Measurements from ENCODE around the gene TBC1D2B.
A peak's percentile ranks its signal among the peaks of the same experiment; 100 is the strongest.

Gene TBC1D2B

DNA sequence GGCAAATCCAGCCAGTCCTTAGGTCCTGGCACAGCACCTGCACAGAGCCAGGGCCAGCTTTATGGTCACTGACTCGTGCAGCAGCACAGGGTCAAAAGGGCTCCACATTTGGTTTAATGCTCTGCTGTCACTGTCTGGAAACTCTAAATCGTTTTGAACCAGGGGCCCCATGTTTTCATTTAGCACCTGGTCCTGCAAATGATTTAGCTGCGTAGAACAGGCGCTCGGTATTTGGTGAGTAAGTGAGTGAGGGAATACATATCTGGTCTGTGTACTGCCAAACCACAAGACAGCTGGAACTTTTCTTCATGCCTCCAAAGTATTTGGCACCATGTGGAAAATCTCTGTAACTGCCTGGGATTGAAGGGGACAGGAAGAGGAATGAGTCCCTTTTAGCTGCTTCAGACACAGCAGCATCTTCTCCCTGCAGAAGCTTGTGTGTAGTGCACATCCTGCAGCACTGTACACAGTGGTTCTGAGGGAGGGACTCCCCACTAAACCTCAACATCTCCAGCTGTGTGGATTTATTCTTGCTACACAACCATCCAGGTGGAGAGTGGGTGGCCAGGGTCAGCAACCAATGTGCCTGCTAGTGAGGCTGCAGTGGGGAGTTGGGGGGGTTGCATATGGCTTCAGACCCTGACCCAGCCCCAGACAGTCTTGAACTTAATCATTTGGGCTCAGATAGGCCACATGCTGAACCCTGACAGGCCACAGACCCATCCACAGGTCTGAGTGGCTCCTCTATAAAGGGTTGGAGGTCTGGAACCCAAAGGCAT is 15.9 kb upstream of the TBC1D2B start:
- DNase-seq = peak; percentile 38

DNA sequence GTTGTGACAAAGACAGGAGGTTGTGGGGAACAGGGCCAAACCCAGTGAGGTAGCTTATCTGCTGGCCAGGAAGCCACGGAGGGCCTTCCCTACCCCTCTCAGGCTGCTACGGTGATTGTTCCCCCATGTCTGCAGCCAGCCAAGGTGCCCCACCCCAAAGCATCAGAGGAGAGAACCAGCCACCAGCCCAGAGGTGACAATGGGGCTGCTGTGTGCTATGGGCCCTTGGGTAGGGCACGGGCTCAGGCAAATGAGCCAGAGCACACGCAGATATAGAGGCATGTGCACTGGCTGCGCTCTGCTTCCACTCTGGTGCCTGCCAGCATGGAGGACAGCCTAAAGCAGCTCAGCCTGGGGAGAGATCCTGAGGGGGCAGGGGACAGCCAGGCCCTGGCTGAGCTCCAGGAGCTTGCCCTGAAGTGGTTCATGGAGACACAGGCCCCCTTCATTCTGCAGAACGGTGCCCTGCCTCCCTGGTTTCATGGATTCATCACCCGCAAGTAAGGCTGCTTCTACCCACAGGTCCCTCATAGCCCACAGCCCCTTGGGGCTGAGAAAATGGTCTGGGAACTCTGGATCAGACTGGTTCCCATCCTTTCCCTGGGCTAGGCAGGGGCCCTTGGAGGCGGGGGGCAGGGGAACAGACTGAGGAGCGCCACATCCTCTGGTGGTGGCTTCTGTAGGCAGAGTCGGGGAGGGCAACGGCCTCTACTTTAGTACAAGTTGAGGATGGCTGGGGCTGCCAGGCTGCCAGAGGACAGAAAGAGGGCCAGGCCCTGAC is 14.9 kb upstream of the TBC1D2B start, which contains the start of gene SH2D7:
SH2D7 (plus strand) TSS at position 301 of the 781 bp plus-strand sequence; CDS start at position 325, 24 bp downstream.
- no peak for DNase-seq

DNA sequence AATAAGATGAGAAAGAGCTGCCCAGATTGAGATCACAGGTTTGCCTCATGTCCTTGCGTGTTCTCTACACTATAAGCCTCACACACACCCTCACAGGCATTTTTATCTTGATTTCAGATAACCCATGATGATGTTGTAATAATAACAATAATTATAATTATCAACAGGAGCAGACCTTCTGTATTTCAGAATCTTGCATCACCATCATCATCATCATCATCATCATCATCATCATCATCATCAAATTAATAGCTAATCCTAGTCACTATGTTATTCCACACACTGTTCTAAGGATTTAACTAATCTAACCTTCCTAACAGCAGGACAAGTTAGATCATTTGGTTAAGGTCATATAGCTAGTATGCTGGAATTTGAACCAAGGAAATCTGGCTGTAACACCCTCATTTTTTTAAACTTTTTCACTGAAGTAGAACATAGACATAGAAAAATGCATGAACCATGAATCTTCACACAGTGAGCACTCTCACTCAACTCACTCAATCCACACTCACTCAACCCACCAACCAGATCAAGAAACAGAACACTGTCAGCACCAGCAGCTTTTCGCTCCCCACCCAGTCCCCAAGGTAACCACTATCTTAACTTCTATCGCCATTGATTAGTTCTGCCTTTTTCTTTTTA is 13.0 kb upstream of the TBC1D2B start:
- DNase-seq = no peak

DNA sequence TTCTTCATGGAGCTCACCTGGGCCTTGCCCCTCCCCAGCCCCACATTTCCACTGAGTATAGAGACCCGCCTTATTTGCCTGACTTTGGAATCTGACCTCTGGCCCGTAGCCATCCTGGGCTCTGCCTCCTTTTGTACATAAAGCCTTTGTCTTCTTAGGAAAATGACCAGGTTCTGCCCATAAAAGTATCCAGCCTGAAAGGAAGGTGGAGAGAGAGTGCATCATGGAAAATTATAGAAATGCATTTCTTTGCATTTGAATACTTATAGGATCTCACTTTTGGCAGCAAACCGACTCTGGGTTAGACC is 11.2 kb upstream of the TBC1D2B start:
- no peak for DNase-seq

DNA sequence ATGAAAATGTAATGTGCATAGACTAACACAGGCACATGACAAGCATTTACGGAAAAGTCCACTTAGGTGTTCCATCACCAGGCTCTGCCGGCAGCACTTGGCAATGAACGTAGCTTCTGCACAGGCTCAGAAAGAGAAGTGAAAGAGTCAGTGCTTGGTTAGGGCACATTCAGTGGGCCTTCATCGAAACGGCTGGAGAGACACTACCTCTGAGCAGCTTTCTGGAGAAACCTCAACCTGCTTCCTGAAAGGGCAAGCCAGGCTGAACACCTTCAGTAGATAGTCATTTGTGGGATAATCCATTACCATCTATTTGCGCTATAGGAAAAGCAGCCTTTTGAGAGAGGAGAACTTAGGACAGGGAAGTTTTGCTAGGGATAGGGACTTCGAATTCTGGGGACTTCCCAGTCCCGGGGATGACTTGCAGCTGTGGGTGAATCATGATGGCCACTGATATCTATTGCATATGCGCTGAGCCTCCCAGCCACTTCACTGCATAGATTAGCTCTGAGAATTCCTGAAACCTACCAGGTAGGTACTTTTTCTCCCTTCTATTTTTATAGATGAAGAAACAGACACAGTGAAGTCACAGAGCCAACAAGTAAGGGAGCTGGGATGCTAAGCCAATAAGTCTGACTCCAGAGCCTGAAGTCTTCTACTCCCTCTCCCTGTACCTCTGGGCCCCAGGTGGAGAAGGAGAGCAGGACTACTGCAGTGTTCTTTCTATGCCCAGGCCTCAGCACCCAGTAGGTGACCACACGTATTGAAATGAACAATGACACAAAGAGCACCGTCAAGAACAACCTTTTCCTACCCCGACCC is 10.7 kb upstream of the TBC1D2B start:
- DNase-seq = no peak

DNA sequence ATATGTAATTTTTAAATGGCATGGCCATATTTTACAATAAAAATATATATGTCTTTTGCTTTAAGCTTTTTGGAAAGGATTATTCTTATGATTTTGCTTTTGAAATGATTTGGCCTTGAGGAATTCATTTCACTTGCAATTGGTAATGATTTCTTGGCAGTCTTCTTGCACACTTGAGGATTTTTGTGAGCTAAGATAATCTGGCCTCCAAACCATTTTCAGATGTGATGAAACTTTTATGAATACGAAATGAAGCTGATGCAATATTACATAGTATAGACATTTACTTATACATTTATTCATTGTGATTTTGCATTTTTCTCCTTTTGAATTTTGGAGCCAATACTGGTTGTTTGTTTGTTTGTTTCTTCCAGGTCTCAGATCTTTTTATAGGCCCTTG is 8.4 kb upstream of the TBC1D2B start:
- peak; percentile 59 for DNase-seq

DNA sequence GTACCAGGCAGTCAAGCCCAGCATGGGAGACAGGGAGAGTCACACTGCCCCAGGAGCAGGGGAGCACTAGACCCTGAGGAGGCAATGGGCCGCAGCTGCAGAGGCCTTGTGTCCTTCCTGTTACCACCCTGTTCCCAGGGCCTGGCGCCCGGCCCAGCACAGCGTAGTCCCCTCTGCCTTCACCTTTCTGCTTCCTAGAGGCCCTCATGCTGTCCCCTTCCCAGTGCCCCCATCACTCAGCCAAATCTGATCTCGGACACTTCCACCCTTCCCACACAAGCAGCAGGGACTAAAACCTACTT is 6.9 kb upstream of the TBC1D2B start:
- DNase-seq = no peak

DNA sequence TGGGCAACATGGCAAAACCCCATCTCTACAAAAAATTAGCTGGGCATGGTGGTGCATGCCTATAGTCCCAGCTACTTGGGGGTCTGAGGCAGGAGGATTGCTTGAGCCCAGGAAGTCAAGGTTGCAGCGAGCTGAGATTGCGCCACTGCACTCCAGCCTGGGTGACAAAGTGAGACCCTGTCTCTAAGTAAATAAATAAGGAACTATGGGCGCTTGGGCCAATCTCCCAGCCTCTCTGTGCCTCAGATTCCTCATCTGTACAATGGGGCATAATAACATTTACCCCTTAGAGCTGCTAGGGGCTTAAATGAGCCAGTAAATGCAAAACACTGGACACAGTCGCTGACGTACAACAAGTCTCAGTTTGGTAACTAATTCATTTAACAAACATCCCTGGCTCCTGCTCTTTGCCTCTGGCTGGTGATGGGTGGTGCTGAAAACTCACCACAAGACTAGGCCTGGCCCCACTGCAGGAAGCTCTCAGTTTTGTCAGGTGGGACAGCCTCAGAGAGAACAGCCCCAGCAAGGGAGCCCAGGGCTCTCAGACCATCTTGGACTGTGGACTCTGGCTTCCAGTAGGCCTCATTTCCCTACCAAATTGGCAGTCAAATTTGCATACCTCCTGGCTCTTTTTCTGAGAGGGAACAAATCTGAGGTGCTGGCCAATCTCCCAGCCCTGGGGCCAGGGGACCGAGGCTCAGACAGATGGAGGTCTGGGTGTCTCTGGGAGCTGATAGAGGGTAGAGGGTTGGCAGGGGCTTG is 6.4 kb upstream of the TBC1D2B start:
- no peak for DNase-seq

DNA sequence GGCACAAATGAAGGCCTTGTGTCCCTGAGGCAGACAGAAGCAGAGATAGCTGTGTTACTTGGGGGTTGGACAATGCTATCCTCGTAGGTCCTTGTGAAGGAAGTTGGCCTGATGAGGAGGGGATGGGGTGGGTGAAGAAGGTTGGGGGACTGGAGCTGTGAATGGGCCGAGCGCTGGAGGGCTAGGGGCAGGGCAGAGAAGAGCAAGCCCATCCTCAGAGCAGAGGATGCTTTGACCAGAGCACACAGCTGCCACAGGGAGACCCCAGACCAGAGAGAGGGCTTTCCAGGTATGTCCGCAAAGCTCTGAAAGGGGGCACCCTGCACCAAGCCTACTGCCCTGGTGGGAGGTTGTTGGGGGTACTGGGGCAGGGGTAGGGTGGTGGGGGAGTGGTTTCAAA is 5.7 kb upstream of the TBC1D2B start:
- no peak for DNase-seq

DNA sequence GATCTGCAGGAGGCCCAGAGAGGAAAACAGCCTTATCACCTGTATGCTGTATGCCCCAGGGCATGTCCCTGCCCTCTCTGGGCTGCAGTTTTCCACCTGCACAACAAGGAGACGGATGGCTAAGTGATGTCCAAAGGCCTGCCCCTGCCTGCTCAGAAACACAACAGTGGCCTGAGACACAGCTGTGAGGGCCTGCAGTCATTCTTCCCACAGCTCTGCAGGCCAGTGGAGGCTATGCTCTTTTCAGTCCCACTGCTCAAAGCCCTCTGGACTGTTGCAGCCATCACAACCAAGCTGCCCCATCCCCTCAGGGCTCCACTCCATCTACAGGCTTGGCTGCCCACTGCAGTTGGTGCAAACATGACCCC is 5.2 kb upstream of the TBC1D2B start:
- no peak for DNase-seq

DNA sequence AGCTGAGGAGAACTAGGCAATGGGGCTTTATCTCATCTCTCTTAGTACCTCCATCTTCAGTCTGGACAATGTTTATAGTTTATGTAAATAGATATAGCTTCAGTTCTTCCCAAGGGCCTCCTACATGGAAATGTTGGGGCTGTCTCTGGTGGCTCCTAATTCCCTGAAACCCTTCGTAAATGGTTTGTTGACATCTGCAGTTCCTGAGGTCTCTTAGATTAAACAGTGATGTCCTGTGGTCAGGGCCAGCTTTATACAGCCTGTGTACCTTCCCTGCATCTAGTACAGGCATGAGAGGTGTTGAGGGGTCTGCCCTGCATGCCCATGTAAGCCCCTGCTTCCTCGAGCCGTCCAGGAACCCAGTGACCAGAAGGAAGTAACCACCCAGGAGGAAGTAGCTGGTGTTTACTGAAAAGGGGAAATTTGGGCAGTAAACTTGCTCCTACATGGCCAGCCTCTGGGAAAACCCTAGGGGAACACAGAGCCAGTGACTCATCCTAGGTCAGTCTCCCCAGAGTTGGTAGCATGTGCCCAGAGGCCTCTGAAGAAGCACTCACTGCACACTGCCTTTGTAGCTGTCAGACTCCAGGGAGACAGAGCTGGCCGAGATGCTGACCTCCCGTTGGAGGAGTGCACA is 4.7 kb upstream of the TBC1D2B start:
- DNase-seq = no peak

DNA sequence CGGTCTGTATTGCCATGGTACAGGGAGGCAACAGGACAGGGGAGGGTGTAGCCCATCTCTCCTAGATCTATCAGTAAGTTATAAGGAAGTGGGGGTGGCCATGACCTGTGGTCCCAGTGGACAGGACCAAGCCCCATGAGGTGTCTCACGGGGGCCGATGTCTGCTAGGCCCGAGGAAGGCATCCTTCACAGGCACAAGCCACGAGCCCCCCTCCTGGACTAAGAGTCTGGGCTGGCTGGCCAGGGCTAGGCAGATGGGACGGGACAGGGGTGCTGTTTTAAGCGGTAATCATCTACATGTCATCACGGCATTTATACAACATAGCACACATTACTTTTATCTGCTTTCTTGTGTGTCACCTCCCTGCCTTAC is 2.6 kb upstream of the TBC1D2B start:
- no peak for DNase-seq

DNA sequence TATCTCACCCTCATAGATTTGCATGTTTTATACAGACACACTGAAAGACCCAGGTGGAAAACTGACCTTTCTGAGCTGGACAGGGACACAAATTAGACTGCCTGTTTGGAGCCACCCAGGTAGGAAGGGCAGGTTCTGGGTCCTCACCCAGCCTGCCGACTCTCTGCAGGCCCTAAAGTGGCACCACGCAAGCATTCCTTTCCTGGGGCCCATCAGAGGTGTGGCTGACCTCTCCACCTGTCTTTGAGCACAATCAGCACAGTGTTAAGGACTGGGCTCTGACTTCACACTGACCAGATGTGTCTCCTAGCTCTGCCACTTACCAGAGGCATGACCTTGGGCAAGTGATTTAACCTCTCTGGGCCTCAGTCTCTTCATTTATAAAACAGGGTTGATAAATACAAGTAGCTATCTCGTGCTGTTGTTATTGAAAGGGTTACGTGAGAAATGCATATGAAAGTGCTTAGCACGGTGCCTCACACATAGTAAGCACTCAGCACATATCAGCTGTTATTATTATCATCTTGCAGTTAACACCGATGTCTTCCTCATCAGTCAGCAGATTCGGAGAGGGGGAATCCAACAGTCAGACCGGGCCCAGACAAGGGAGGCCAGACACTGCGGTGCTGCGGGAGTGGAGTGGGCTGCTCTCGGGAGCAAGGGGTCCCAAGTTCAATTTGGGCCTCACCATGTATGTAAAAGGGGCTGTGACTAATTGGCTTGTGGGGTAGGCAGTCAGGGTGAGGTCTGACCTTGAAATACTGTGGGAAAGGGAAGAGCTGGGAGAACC is 2.0 kb upstream of the TBC1D2B start:
- no peak for DNase-seq

DNA sequence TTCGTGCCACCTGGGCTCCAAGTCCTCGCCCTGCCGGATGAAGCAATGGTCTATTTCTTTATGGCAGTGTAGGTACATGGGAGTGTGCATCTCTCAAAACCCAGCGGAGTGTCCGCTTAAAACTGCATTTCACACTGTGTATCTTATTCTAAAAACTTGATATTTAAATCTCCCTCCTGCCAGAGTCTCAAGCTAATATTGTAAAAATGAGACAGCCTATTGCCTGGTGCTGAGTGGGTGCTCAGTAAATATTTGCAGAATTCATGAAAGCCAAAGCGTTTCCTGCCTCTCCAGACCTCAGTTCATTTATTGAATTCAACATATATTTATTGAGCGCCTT is 330 bp upstream of the TBC1D2B start:
- no peak for DNase-seq

DNA sequence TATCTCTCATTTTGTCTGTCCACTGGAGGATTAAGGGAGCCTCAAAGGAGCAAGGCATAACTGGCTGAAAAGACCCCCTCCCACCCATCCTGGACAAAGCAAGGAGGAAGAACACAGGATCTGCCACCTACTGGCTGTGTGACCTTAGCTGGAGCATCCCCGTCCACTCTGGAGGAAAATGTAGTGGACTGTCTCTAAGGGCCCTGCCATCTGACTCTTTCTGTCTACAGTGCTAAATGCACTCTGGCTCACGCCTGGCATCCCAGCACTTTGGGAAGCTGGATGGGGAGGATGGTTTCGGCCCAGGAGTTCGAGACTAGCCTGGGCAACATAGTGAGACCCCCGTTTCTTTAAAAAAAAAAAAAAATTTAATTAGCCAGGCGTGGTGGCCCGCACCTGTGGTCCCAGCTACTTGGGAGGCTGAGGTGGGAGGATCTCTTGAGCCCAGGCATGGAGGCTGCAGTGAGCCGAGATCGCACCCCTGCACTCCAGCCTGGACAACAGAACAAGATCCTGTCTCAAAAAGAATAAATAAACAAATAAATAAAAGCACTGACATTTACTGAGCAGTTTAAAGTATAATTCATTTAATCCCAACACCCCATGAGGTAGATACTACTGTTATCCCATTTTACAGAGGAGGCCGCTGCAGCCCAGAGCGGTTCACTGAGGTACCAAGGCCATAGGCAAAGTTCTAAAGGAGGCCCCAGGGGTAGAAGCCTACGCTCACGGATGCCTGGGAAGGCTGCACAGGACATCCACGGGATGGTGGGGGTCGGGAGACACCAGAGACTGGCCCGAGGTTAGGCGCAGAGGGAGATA is 1.1 kb downstream of the TBC1D2B start:
- no peak for DNase-seq

DNA sequence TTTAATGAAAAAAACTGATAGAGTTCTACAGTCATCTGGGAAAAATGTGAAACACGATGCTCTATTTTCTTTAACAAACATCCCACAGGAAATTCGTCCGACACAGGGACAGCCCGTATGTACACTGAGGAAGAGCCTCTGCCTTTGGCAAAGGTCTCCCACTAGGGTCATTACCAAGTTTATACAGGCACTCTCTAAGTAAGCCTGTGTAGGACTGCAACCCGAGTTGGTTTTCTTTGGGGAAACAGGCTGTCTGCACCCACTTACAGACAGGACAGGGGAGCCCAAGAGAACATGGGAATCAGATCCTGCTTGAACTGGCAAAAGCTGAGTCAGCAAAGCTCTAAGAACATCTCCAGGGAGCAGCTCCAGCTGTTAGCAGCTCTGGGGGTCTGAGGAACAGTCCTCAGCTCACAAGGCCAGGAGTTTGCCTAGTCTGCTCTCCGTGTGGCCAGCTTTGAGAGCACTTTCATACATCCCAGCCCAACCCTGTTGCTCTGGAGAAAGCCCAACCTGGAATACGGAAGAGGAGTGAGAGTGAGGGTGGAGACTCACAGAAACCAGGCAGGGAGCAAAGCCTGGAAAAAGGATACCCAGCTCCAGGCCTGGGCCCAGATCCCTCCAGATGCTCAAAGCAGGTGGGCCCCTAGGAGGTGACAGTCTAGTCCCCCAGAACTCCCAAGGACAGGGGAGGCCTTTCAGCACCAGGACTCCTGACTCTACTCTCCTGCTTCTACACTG is 1.9 kb downstream of the TBC1D2B start:
- DNase-seq = peak; percentile 74

DNA sequence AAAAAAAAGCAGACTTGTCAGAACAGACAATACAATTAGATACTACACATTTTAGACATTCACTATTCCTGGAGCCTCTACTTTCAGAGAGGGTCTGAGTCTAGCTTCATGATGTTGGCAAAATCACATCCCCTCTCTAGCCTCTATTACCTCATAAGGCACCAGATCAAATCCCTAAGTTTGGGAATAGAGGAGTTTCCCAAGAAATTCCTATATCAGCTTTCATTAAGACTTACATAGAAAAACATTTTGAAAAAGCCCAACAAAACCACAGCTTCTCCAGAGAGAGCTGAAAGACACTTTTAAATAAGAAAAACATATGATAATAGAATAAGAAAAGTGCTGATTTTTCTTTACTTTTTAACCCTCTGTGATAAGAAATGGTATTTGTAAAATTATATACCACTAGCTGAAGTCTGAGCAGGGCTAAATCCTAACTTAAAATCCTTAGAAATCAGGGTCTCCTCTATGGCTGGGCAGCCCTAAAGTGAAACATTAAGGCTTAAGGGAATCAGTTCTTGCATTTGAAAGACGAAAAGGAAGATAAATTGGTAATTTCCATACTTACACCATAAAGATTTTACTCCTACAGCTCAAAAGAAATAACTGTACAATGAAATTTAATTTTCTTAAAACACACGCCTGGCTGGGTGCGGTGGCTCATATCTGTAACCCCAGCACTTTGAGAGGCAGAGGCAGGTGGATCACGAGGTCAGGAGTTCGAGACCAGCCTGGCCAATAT is 4.3 kb downstream of the TBC1D2B start:
- no peak for DNase-seq

DNA sequence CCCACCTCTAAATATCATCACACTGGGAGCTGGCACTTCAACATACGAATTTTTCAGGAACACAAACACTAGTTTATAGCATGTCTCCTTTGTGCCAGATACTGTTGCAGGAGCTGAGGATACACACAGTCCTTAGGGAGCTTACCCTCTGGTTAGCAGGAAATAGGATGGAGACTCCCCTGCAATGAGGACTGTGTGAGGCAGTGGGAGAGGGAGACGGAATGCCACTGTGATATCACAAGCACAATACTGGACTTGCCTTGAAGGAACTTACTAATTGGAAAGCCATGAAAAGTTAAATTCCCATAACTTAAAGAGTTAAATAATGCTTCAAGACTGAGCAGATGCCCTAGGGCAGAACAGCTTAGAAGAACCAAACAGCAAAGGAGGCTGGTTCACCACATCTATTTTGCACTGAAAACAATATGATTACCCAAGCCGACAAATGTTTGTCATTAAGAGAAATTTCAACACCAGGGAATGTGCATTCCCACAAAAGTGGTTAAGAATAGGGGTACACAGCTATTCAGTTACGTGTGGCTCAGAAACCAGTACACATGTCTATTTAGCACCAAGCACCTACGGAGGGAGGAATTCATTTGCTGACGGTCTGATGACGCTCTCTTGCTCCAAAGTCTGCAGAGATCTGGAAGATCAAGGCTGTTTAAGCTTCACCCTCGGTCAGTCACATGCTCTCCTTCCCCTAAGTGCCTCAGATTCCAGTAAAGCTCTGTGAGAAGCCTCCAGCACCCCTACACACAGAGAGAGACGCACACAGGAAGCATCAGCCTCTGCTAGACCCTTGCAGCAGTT is 5.2 kb downstream of the TBC1D2B start:
- DNase-seq = no peak

All from amniotic stem cell (primary cell).